Activated CD8-positive, alpha-beta memory T cell treated with anti-CD3 and anti-CD28 coated beads for 36 hours (primary cell): Measurements from ENCODE around the gene TUBGCP5. TPM values are rescaled to one million over a fixed set of nuclear protein-coding genes. Genes with fewer than 3 reads are reported as not detected.

Experiments
- CTCF ChIA-PET: fragments of 350-600 bp; sonication (Branson Sonifier 250); formaldehyde crosslinking; loops from one replicate; lab custom pipeline; 2021; ENCODE audit warnings: antibody characterized with exemption; lab: Charles Lee
- POLR2A ChIA-PET: fragments of 350-600 bp; sonication (Branson Sonifier 250); formaldehyde crosslinking; loops from one replicate; lab custom pipeline; 2021; ENCODE audit warnings: antibody characterized with exemption; lab: Charles Lee
- total RNA-seq, 2 experiments: library from RNA; stranded (reverse); gene quantifications; one replicate each; pipeline ENCODE4 v1.2.3, GENCODE V29; 2021

TUBGCP5 gene
- total RNA-seq, 2 experiments from 2014 or later, result 20.5 to 21.7 TPM

- CTCF ChIA-PET, result no interaction called here
Measured at GRCh38 chr15:22958487-22959280, 80.7 kb downstream of the TUBGCP5 start.

GRCh38 chr15:22956978-22957260 lies 82.5 kb downstream of the TUBGCP5 start:
- ChIA-PET POLR2A (no interaction called here), CTCF (no interaction called here)

More at GRCh38 chr15:22958487-22959280, 80.7 kb downstream of the TUBGCP5 start:
- POLR2A ChIA-PET, result no interaction called here

- ChIA-PET CTCF (no interaction called here), POLR2A (no interaction called here)
Measured at GRCh38 chr15:22956257-22956977, 83.0 kb downstream of the TUBGCP5 start.

- ChIA-PET CTCF (no interaction called here), POLR2A (no interaction called here)
Measured at GRCh38 chr15:22955544-22956119, 83.7 kb downstream of the TUBGCP5 start.

- POLR2A ChIA-PET, result no interaction called here
- CTCF ChIA-PET, result interaction anchor here (0.6 kb wide), 1 partner anchor 11 kb away, joined by 4 read pairs; no protein-coding TSS in a partner anchor
Measured at GRCh38 chr15:22954798-22955543, 84.4 kb downstream of the TUBGCP5 start.

- CTCF ChIA-PET, result interaction anchor here (0.6 kb wide), 1 partner anchor 12 kb away, joined by 4 read pairs; no protein-coding TSS in a partner anchor
- POLR2A ChIA-PET, result no interaction called here
Measured at GRCh38 chr15:22954326-22954725, 85.0 kb downstream of the TUBGCP5 start.

GRCh38 chr15:22952796-22953579 lies 86.4 kb downstream of the TUBGCP5 start:
- POLR2A ChIA-PET, result no interaction called here
- CTCF ChIA-PET, result no interaction called here

GRCh38 chr15:22951381-22952280 lies 87.7 kb downstream of the TUBGCP5 start:
- CTCF ChIA-PET, result no interaction called here

GRCh38 chr15:22951031-22951380 lies 88.4 kb downstream of the TUBGCP5 start:
- CTCF ChIA-PET, result no interaction called here
- POLR2A ChIA-PET, result no interaction called here

More at GRCh38 chr15:22951381-22952280, 87.7 kb downstream of the TUBGCP5 start:
- POLR2A ChIA-PET, result no interaction called here

- POLR2A ChIA-PET, result no interaction called here
- CTCF ChIA-PET, result no interaction called here
Measured at GRCh38 chr15:22950256-22950990, 88.9 kb downstream of the TUBGCP5 start.

Other genes starting within 250 kb of the TUBGCP5 start
- 100 to 1,000 TPM; 113 to 115 TPM for gene NIPA2, start 200.9 kb downstream of the TUBGCP5 start, total RNA-seq
- 10 to 100 TPM; 23.3 to 24.3 TPM for gene CYFIP1, start 59.2 kb downstream of the TUBGCP5 start, total RNA-seq
- gene GOLGA6L1, start 97.3 kb upstream of the TUBGCP5 start, total RNA-seq, result not detected